ENCODE results near the gene MT1G.

MT1G gene

DNA sequence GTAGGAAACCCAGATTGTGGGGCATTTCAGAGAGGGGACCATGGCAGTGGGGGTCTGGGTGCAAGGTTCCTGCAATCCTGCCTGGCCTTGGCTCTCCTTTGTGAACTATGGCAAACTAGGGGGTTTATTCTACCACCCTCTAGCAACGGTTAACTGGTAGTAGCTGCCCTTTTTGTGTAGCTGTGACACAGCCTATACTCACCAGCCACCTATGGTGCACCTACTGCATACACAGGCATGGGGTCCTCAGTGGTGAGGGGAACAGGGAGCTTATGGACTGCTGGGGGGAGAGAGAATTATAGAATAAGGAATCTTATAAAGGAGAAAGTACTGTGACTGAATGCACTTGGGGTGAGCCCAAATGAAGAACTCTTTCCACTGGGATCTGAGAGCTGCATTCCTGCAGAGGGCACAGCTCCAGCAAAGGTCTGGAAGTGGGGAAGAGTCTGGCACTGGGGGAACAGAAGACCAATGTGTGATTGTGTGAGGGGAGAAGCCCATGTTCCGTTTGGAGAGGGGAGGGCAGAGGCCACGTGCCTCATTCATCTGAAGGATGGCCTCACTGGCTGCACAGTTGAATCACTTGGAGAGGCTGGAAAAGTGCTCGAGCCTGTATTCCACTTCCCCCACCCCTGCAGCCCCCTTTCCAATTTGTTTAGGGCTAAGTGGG is 16.5 kb upstream of the MT1G start:
- TF ChIP-seq, protein P1, sequence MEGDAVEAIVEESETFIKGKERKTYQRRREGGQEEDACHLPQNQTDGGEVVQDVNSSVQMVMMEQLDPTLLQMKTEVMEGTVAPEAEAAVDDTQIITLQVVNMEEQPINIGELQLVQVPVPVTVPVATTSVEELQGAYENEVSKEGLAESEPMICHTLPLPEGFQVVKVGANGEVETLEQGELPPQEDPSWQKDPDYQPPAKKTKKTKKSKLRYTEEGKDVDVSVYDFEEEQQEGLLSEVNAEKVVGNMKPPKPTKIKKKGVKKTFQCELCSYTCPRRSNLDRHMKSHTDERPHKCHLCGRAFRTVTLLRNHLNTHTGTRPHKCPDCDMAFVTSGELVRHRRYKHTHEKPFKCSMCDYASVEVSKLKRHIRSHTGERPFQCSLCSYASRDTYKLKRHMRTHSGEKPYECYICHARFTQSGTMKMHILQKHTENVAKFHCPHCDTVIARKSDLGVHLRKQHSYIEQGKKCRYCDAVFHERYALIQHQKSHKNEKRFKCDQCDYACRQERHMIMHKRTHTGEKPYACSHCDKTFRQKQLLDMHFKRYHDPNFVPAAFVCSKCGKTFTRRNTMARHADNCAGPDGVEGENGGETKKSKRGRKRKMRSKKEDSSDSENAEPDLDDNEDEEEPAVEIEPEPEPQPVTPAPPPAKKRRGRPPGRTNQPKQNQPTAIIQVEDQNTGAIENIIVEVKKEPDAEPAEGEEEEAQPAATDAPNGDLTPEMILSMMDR (IDR thresholded peaks at IDR 0.05) = no peak
- H3K4me1 ChIP-seq (ENCODE audit: control insufficient read depth in 1 of 2, insufficient read depth in 1 of 2, low read depth in 1 of 2, low read length in 1 of 2) = peaks cover 19 to 29% of the 10 kb centered on the region in 2 experiments
- no peaks in the 10 kb centered on the region for H3K36me3 ChIP-seq
- peaks cover 31% of the 10 kb centered on the region for H3K27me3 ChIP-seq
- H3K4me3 ChIP-seq (ENCODE audit: low read depth in 1 of 2, low read length in 1 of 2) = no peak overlapping the region
- H3K27ac ChIP-seq = no peak overlapping the region
- no peaks in the 10 kb centered on the region for H3K9me3 ChIP-seq

DNA sequence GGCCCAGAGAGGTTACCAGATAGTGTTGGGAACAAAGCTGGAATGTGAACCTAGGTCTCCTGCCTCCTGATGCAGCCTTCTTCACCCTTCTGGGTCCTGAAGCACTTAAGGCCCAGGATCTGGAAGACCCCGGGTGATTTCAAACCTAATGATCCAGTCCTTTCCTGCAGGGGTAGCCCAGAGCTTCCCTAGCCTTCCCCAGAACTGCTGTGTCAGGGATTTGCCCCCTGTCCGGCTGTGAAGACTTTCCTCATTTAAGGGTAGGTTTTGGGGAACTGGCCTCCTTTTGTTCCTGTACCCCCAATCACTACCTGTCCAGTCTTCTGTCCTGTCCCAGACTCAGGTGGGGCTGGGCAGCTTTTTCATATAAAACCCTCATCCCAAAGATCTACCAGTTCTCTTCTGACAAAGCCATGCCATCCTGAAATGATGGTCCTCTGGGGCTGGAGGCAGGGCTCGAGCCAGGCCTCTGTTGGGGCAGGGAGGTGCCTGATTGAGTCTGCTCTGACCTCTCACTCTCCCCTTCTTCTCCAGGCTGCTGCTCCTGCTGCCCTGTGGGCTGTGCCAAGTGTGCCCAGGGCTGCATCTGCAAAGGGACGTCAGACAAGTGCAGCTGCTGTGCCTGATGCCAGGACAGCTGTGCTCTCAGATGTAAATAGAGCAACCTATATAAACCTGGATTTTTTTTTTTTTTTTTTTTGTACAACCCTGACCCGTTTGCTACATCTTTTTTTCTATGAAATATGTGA is 15.7 kb upstream of the MT1G start:
- Histone ChIP-seq H3K27me3 (peaks cover 33% of the 10 kb centered on the region), H3K9me3 (no peaks in the 10 kb centered on the region), H3K27ac (no peak overlapping the region), H3K4me3 (ENCODE audit: low read depth in 1 of 2, low read length in 1 of 2) (no peak overlapping the region), H3K4me1 (ENCODE audit: control insufficient read depth in 1 of 2, insufficient read depth in 1 of 2, low read depth in 1 of 2, low read length in 1 of 2) (peaks cover 19 to 34% of the 10 kb centered on the region in 2 experiments), H3K36me3 (no peaks in the 10 kb centered on the region)
- TF ChIP-seq, protein P1 (IDR thresholded peaks at IDR 0.05) = no peak

DNA sequence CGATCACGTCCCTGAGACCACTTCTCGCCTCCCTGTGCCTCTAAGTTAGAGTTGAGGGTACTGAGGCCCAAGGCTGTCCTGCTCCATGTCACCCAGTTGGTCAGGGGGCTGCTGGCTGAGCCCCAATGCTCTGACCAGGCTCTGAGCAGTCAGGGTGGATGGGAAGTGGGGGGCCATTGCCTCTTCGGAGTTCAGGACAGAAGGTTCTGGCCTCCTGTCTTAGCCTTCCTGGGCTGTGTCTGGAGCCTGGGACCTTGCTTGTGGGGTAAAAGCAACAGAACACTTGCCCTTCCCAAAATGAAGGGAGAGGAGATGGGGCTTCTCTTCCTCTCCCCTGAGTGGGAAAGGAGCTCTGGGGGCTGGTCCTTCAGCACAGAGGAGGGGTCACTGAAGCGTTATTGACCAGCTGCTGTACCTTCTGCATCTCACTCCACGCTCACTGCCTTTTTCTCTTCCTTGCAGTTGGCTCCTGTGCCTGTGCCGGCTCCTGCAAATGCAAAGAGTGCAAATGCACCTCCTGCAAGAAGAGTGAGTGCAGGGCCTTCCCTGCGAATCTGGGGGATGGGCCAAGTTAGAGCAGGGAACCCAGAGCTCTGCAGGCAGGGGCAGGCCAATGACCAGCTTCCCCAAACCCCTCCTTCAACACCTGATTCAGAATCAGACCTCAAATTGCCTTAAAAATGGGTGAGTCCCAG is 15.0 kb upstream of the MT1G start:
- TF ChIP-seq, protein P1 (IDR thresholded peaks at IDR 0.05) = no peak
- Histone ChIP-seq H3K4me3 (ENCODE audit: low read depth in 1 of 2, low read length in 1 of 2) (peak overlapping the region; percentile 56 to 63), H3K4me1 (ENCODE audit: control insufficient read depth in 1 of 2, insufficient read depth in 1 of 2, low read depth in 1 of 2, low read length in 1 of 2) (peaks cover 19 to 34% of the 10 kb centered on the region in 2 experiments), H3K27me3 (peaks cover 38% of the 10 kb centered on the region), H3K36me3 (no peaks in the 10 kb centered on the region), H3K9me3 (no peaks in the 10 kb centered on the region), H3K27ac (no peak overlapping the region)

DNA sequence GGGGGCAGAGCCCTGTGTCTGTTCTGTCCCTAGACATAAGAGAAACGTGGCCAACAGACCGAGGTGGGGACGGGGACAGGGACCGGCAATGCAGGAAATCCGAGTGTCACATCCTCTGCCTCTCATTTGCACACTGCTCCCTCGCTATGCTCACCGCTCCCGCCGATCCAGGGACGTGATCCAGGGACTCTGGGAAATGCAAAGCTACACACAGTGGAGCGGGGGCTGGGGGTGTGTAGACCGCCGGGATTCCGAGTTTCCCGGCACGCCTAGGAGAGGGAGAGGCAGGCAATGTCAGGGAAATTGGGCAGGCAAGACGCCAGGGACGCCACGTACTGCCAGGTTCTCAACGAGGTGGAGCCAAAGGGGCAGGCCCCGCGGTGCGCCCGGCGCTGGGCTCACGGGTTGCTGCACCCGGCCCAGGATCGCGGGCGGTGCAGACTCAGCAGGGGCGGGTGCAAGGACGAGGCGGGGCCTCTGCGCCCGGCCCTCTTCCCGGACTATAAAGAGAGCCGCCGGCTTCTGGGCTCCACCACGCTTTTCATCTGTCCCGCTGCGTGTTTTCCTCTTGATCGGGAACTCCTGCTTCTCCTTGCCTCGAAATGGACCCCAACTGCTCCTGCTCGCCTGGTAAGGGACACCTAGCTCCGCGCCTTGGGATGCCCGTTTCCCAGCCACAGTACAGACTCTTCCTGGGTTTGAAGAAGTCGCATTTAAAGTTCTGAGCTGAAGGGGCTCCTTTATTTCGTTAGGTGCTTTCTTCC is 14.3 kb upstream of the MT1G start, which contains the start of gene MT1X:
TSS of gene MT1X (plus strand) at position 532 of the 764 bp plus-strand sequence. CDS start at position 603, 71 bp downstream.
- TF ChIP-seq, protein P1 (IDR thresholded peaks at IDR 0.05) = no peak
- Histone ChIP-seq H3K4me3 (ENCODE audit: low read depth in 1 of 2, low read length in 1 of 2) (peak within 1 kb of the TSS; percentile 56 to 63), H3K27ac (no peak within 1 kb of the TSS), H3K36me3 (no peaks in the 10 kb centered on the region), H3K9me3 (no peaks in the 10 kb centered on the region), H3K4me1 (ENCODE audit: control insufficient read depth in 1 of 2, insufficient read depth in 1 of 2, low read depth in 1 of 2, low read length in 1 of 2) (peaks cover 19 to 34% of the 10 kb centered on the region in 2 experiments), H3K27me3 (peaks cover 46% of the 10 kb centered on the region)

DNA sequence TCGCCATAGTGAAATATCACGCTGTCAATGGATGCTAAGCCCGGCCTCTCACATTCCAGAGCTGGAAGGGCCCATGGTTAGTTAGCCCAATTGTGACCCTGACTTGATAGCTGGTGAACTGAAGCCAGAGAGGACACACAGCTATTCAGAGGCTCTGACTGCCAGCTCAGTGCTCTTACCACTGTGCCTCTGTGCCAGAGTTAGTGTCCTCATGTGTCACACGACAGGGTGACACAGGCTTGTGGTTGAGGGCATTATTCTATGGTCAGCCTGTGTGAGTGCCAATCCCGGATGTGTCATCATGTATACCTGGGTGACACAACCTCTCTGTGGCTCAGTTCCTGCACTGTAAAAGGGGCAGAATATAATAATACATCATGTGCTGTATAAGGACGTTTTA is 12.0 kb upstream of the MT1G start:
- Histone ChIP-seq H3K4me1 (ENCODE audit: control insufficient read depth in 1 of 2, insufficient read depth in 1 of 2, low read depth in 1 of 2, low read length in 1 of 2) (peaks cover 19 to 34% of the 10 kb centered on the region in 2 experiments), H3K27me3 (peaks cover 63% of the 10 kb centered on the region)
- TF ChIP-seq, protein P1 (IDR thresholded peaks at IDR 0.05) = no peak

More for the DNA sequence above, 12.0 kb upstream of the MT1G start:
- no peaks in the 10 kb centered on the region for H3K9me3 ChIP-seq
- no peaks in the 10 kb centered on the region for H3K36me3 ChIP-seq
- H3K4me3 ChIP-seq (ENCODE audit: low read depth in 1 of 2, low read length in 1 of 2) = no peak overlapping the region
- H3K27ac ChIP-seq = peak overlapping the region; percentile 33

All from neutrophil (primary cell).